ENCODE measurements around the gene IFI16. TPM values are rescaled to one million over a fixed set of nuclear protein-coding genes. Genes with fewer than 3 reads are reported as not detected.

IFI16 gene
- polyA plus RNA-seq, 4 donors: 6.5 to 73.1 (median 31.9) TPM

DNA sequence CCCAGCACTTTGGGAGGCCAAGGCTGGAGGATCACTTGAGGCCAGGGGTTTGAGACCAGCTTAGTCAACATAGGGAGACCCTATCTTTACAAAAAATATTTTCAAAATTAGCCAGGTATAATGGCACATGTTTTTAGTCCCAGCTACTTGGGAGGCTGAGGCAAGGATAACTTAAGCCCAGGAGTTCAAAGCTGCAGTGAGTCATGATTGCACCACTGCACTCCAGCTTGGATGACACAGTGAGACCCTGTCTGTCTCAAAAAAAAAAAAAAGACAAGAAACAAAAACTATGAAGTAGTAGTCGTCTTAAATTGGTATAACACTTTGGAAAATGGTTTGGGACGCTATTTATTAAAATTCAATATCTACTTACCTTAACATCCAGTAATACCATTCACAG, 59.2 kb downstream of the IFI16 start:
- Histone ChIP-seq H3K9me3 (ENCODE audit: control insufficient read depth in 2 of 2, insufficient read depth in 1 of 2, low read depth in 1 of 2, low read length in 1 of 2) (no peaks in the 10 kb centered on the region), H3K27me3 (ENCODE audit: control insufficient read depth in 3 of 3, insufficient read depth in 3 of 3, low read length in 3 of 3) (no peaks in the 10 kb centered on the region), H3K36me3 (ENCODE audit: control insufficient read depth in 3 of 3, insufficient read depth in 2 of 3, low read depth in 1 of 3, low read length in 3 of 3) (no peaks in the 10 kb centered on the region), H3K4me3 (ENCODE audit: low read depth in 1 of 3, low read length in 3 of 3) (no peak overlapping the region), H3K4me1 (ENCODE audit: control insufficient read depth in 3 of 3, insufficient read depth in 2 of 3, low read depth in 1 of 3, low read length in 2 of 3) (no peaks in the 10 kb centered on the region), H3K27ac (ENCODE audit: low read depth in 1 of 3, low read length in 2 of 3) (no peak overlapping the region)
- FAIRE-seq (no peak), DNase-seq (no peak)
- 81 to 87% (median 83%) methylated on average over 2 of the region's 2 CpGs for WGBS, 3 donors

DNA sequence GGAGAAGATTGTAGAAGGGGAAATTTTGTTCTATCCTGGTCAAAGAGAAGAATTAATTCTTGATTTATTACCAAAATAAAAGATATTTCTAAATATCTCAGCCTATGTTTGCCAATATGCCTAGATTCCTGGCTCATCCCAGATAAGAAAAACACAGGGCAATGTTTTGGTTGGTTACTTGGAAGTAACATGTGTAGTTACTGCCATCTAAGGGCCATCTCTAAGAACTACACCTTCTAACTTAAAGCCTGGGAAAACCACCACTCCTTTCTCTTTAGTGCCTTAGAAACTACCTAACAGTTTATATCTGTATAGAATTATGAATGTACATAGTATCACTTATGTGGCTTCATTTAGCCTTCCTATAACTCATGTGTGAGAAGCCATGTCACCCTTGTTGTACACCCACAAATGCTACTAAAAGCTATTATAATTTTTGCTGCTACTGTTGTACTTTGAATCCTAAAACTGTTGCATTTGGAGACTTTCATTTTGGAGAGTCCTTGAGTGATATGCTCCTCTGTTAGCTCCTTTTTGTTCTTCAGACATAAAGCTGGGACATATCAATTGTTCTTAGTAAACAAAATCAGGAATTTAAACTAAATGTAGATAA, 62.4 kb downstream of the IFI16 start:
- Histone ChIP-seq H3K27ac (ENCODE audit: low read depth in 1 of 3, low read length in 2 of 3) (no peak overlapping the region), H3K36me3 (ENCODE audit: control insufficient read depth in 3 of 3, insufficient read depth in 2 of 3, low read depth in 1 of 3, low read length in 3 of 3) (no peaks in the 10 kb centered on the region)
- peak; percentile 65 for FAIRE-seq

DNA sequence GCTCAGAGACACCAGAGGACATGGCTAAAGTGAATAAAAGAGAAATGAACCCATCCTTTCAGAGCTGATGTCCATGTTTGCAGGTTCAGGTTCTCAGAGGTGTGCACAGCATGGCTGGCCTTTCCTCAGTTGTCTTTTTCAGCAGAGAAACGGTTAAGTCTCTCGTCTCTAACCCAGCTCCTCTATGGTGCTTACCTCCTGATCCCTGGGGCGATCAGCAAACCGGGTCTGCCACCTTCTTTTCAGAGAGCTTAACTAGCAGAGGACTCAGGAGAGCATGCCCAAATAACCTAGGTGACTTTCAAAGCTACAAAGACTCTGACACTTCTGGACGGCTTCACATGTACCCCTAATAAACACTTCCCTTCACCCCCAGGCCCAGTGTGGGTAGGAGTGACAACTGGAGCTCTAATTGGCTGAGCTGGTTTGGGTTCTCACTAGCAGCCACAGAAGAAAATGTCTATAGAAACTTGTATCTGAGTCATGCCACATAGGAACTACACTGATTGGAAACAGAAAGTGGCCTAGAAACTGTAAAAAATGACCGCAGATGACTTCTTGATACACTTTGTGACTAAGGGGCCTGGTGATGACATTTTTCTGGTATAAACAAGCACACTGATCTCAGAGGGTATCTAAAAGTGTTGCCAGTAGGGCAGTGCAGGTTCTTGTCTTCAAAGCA, 66.9 kb downstream of the IFI16 start, which contains the start of gene AIM2:
Gene AIM2, minus strand, starts transcription at position 329 of the 682 bp plus-strand sequence. CDS start 3,267 bp downstream, outside the sequence.
- Histone ChIP-seq H3K27ac (ENCODE audit: low read depth in 1 of 3, low read length in 2 of 3) (peak within 1 kb of the TSS in 2 of 3 donors; percentile 76 to 83), H3K27me3 (ENCODE audit: control insufficient read depth in 3 of 3, insufficient read depth in 3 of 3, low read length in 3 of 3) (peaks cover 0 to 3% (median 0%) of the 10 kb centered on the region in 3 donors), H3K4me3 (ENCODE audit: low read depth in 1 of 3, low read length in 3 of 3) (no peak within 1 kb of the TSS), H3K9me3 (ENCODE audit: control insufficient read depth in 2 of 2, insufficient read depth in 1 of 2, low read depth in 1 of 2, low read length in 1 of 2) (no peaks in the 10 kb centered on the region), H3K4me1 (ENCODE audit: control insufficient read depth in 3 of 3, insufficient read depth in 2 of 3, low read depth in 1 of 3, low read length in 2 of 3) (no peaks in the 10 kb centered on the region), H3K36me3 (ENCODE audit: control insufficient read depth in 3 of 3, insufficient read depth in 2 of 3, low read depth in 1 of 3, low read length in 3 of 3) (no peaks in the 10 kb centered on the region)
- DNase-seq (peak in 1 of 2 donors; percentile 61), FAIRE-seq (no peak)
- 39 to 69% (median 61%) methylated on average over 6 of the region's 6 CpGs for WGBS, 3 donors

More for the DNA sequence above, 62.4 kb downstream of the IFI16 start:
- no peaks in the 10 kb centered on the region for H3K9me3 ChIP-seq (ENCODE audit: control insufficient read depth in 2 of 2, insufficient read depth in 1 of 2, low read depth in 1 of 2, low read length in 1 of 2)
- peak; percentile 56 for DNase-seq
- no peaks in the 10 kb centered on the region for H3K27me3 ChIP-seq (ENCODE audit: control insufficient read depth in 3 of 3, insufficient read depth in 3 of 3, low read length in 3 of 3)
- no peak overlapping the region for H3K4me3 ChIP-seq (ENCODE audit: low read depth in 1 of 3, low read length in 3 of 3)
- no peaks in the 10 kb centered on the region for H3K4me1 ChIP-seq (ENCODE audit: control insufficient read depth in 3 of 3, insufficient read depth in 2 of 3, low read depth in 1 of 3, low read length in 2 of 3)

DNA sequence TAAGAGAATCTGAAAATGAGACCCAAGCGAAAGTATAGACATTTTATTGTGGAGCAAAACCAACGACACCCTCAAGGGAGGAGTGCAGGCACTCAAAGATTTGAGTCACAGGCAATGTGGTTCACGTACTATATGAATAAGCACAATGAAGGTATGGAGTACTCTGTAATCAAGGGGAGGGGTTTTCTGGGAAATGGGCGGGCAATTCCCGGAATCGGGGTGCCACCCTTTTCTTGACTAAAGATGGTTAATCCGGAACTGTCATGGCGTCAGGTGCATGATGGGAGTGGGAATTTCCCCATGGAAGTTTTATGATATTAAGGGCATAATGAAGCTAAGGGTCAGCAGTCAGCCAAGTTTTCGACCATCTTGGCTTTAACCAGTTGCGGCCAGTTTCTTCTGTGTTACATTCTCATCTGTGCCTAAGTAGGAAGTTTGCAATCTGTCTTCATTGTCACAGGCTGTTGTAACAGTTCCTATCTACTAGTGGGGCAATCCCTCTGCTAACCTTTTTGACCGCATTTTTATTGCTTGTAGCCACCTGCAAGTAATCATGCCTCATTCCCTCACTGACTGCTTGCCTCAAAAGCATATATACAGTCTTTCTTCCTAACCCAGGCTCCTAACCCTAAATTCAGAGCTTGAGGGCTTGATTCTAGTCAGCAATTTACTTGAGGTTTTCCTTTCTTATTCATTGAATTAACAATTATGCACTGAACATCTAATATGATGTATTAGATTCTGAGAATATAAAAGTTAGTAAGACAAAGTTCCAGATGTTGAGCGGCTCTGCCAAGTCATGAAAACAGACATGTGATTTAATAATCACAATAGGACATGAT, 67.6 kb downstream of the IFI16 start:
- Histone ChIP-seq H3K27me3 (ENCODE audit: control insufficient read depth in 3 of 3, insufficient read depth in 3 of 3, low read length in 3 of 3) (peaks cover 0 to 3% (median 0%) of the 10 kb centered on the region in 3 donors), H3K9me3 (ENCODE audit: control insufficient read depth in 2 of 2, insufficient read depth in 1 of 2, low read depth in 1 of 2, low read length in 1 of 2) (no peaks in the 10 kb centered on the region), H3K36me3 (ENCODE audit: control insufficient read depth in 3 of 3, insufficient read depth in 2 of 3, low read depth in 1 of 3, low read length in 3 of 3) (no peaks in the 10 kb centered on the region), H3K4me3 (ENCODE audit: low read depth in 1 of 3, low read length in 3 of 3) (no peak overlapping the region), H3K27ac (ENCODE audit: low read depth in 1 of 3, low read length in 2 of 3) (peak overlapping the region in 1 of 3 donors; percentile 83), H3K4me1 (ENCODE audit: control insufficient read depth in 3 of 3, insufficient read depth in 2 of 3, low read depth in 1 of 3, low read length in 2 of 3) (no peaks in the 10 kb centered on the region)
- WGBS, 3 donors: 55 to 67% (median 67%) methylated on average over 12 of the region's 12 CpGs
- no peak for FAIRE-seq
- peak in 1 of 2 donors; percentile 62 for DNase-seq

DNA sequence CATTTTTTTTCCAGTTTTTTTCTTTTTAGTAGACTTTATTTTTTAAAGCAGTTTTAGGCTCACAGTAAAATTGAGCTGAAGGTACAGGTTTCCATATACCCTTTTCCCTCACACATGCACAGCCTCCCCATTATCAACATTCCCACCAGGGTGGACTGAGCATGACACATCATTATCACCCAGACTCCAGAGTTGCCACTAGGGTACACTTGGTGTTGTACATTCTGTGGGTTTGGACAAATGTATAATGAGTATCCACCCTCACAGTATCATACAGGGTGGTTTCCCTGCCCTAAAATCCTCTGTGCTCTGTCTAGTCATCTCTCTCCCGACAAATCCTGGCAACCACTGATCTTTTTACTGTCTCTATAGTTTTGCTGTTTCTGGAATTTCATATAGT, 69.8 kb downstream of the IFI16 start:
- 81 to 85% (median 83%) methylated on average over 1 of the region's 1 CpG for WGBS, 3 donors
- no peaks in the 10 kb centered on the region for H3K36me3 ChIP-seq (ENCODE audit: control insufficient read depth in 3 of 3, insufficient read depth in 2 of 3, low read depth in 1 of 3, low read length in 3 of 3)
- FAIRE-seq: no peak
- no peak overlapping the region for H3K4me3 ChIP-seq (ENCODE audit: low read depth in 1 of 3, low read length in 3 of 3)
- H3K27ac ChIP-seq (ENCODE audit: low read depth in 1 of 3, low read length in 2 of 3): no peak overlapping the region
- H3K4me1 ChIP-seq (ENCODE audit: control insufficient read depth in 3 of 3, insufficient read depth in 2 of 3, low read depth in 1 of 3, low read length in 2 of 3): no peaks in the 10 kb centered on the region
- peaks cover 0 to 3% (median 0%) of the 10 kb centered on the region in 3 donors for H3K27me3 ChIP-seq (ENCODE audit: control insufficient read depth in 3 of 3, insufficient read depth in 3 of 3, low read length in 3 of 3)
- H3K9me3 ChIP-seq (ENCODE audit: control insufficient read depth in 2 of 2, insufficient read depth in 1 of 2, low read depth in 1 of 2, low read length in 1 of 2): no peaks in the 10 kb centered on the region
- no peak for DNase-seq

DNA sequence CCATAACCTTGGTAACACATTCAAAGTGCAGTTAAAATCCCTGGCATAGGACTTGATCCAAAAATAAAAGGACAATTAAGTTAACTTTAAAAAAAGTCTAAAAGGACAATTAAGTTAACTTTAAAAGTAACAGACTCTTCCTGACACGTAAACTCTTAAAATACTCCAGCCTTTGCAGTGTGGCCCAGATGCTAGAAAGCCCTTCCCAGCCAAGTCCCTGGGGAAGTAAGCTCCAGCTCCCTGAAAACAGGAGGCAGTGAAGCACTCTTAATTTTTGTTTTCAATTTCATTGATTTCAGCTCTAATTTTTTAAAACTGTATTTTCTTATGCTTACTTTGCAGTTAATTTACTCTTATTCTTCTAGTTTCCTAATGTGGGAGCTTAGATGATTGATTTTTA, 71.9 kb downstream of the IFI16 start:
- peaks cover 0 to 3% (median 0%) of the 10 kb centered on the region in 3 donors for H3K27me3 ChIP-seq (ENCODE audit: control insufficient read depth in 3 of 3, insufficient read depth in 3 of 3, low read length in 3 of 3)
- WGBS, 3 donors: 59 to 91% (median 76%) methylated on average over 1 of the region's 1 CpG
- H3K27ac ChIP-seq (ENCODE audit: low read depth in 1 of 3, low read length in 2 of 3): no peak overlapping the region
- FAIRE-seq (no peak), DNase-seq (no peak)
- H3K4me3 ChIP-seq (ENCODE audit: low read depth in 1 of 3, low read length in 3 of 3): no peak overlapping the region
- no peaks in the 10 kb centered on the region for H3K4me1 ChIP-seq (ENCODE audit: control insufficient read depth in 3 of 3, insufficient read depth in 2 of 3, low read depth in 1 of 3, low read length in 2 of 3)
- no peaks in the 10 kb centered on the region for H3K9me3 ChIP-seq (ENCODE audit: control insufficient read depth in 2 of 2, insufficient read depth in 1 of 2, low read depth in 1 of 2, low read length in 1 of 2)
- no peaks in the 10 kb centered on the region for H3K36me3 ChIP-seq (ENCODE audit: control insufficient read depth in 3 of 3, insufficient read depth in 2 of 3, low read depth in 1 of 3, low read length in 3 of 3)

DNA sequence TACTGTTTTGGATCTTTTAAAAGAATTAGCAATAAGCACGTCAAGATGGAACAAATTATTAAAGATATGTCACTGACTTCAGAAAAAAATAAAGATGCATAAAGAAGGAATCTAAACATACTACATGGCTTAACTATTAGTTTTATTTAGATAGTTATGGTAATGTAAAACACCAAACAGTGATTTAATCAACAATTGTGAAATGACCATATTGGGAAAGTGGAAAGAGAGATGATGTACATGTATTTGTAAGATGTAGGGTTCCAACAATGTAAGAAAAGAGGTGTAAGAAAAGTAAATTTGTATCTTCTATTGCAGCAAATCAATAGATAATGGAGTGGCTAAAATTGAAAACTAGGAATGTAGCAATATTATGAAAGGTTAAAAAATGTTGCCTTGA, 73.3 kb downstream of the IFI16 start:
- Histone ChIP-seq H3K27me3 (ENCODE audit: control insufficient read depth in 3 of 3, insufficient read depth in 3 of 3, low read length in 3 of 3) (peaks cover 0 to 2% (median 0%) of the 10 kb centered on the region in 3 donors), H3K9me3 (ENCODE audit: control insufficient read depth in 2 of 2, insufficient read depth in 1 of 2, low read depth in 1 of 2, low read length in 1 of 2) (no peaks in the 10 kb centered on the region), H3K4me1 (ENCODE audit: control insufficient read depth in 3 of 3, insufficient read depth in 2 of 3, low read depth in 1 of 3, low read length in 2 of 3) (no peaks in the 10 kb centered on the region), H3K4me3 (ENCODE audit: low read depth in 1 of 3, low read length in 3 of 3) (no peak overlapping the region), H3K27ac (ENCODE audit: low read depth in 1 of 3, low read length in 2 of 3) (no peak overlapping the region), H3K36me3 (ENCODE audit: control insufficient read depth in 3 of 3, insufficient read depth in 2 of 3, low read depth in 1 of 3, low read length in 3 of 3) (no peaks in the 10 kb centered on the region)
- no peak for FAIRE-seq
- 86 to 97% (median 94%) methylated on average over 1 of the region's 1 CpG for WGBS, 3 donors
- no peak for DNase-seq

DNA sequence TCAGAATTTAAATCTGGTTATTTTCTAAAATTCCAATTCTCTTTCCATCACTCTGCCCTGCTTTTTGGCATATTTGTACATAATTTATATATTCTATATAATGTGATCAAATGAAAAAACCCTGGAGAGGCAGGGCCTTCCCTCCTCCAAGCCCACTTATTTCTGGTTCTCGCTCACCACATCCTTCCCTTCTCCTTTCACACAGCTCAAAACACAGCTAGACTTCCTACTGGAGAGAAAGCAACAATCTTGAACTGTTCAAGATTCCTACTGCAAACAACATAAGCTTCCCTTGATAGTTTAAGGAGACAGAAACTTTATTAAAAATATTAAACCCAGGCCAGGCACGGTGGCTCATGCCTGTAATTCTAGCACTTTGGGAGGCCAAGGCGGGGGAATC, 74.4 kb downstream of the IFI16 start:
- no peak for DNase-seq
- no peak overlapping the region for H3K27ac ChIP-seq (ENCODE audit: low read depth in 1 of 3, low read length in 2 of 3)
- FAIRE-seq: no peak
- H3K9me3 ChIP-seq (ENCODE audit: control insufficient read depth in 2 of 2, insufficient read depth in 1 of 2, low read depth in 1 of 2, low read length in 1 of 2): no peaks in the 10 kb centered on the region
- H3K27me3 ChIP-seq (ENCODE audit: control insufficient read depth in 3 of 3, insufficient read depth in 3 of 3, low read length in 3 of 3): no peaks in the 10 kb centered on the region
- no peaks in the 10 kb centered on the region for H3K36me3 ChIP-seq (ENCODE audit: control insufficient read depth in 3 of 3, insufficient read depth in 2 of 3, low read depth in 1 of 3, low read length in 3 of 3)
- WGBS, 3 donors: 81 to 89% (median 85%) methylated on average over 3 of the region's 3 CpGs
- no peaks in the 10 kb centered on the region for H3K4me1 ChIP-seq (ENCODE audit: control insufficient read depth in 3 of 3, insufficient read depth in 2 of 3, low read depth in 1 of 3, low read length in 2 of 3)
- no peak overlapping the region for H3K4me3 ChIP-seq (ENCODE audit: low read depth in 1 of 3, low read length in 3 of 3)

Measured in small intestine (tissue), 7 donors.